Adrenal gland (tissue), 5 donors: ENCODE results near the gene TARBP2.

Source experiments
- POLR2A ChIP-seq, 2 donors: fragments of 450-650 bp; IDR thresholded peaks; one replicate each; pipeline ENCODE4 v1.6.1; 2017; ENCODE audit warnings: antibody characterized with exemption in 2 of 2, mild to moderate bottlenecking in 2 of 2, moderate library complexity in 1 of 2
- TF ChIP-seq, protein P1 (sequence below), 6 experiments: fragments of 450-650 bp in 4 of 6; fragments of 200-600 bp in 2 of 6; sonication (generic) in 1 of 6; IDR thresholded peaks; 1 replicate in 5 of 6; 2 replicates in 1 of 6; pipeline versions ENCODE4 v1.5.1 to v1.8.0; 2016 to 2021; ENCODE audit warnings: antibody characterized with exemption in 6 of 6, mild to moderate bottlenecking in 2 of 6, moderate library complexity in 1 of 6
- donor health status: DM: no; HTN: no; CAD: no.

DNA sequence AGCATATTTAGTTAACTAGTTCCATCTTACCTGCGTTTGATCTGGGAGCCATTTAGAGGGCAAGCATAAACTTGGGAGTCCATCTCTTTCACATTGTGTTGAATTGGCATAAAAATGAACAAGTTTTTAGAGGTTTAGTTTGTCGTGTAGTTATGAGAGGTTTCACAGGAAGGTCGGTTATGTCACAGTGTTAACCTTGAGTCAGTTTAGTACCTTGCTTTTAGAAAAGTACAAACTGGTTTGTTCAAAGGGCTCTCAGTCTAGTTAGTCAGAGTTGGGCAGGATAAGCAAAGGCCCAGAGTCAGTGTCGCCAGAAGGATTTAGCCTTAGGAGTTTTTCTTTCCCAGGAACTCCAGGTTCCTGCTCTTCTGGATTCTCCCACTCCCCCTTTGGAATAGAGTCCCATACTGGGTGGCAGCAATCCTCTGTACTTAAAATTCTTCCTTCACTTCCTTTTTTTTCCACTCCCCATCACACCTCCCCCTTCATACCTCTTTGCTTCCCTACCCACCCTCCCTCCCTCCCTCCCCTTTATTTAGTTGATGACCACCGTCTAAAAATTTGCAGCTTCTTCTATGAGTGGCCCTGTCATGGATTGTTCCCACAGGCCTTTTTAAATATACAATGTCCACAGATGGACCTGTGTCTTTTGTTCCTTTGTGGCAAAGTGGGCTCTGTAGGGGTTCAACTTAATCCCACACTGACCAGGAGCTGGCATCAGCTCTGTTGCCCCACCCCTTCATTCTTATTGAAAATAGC, 37.1 kb upstream of the TARBP2 start:
- TF ChIP-seq, protein P1, sequence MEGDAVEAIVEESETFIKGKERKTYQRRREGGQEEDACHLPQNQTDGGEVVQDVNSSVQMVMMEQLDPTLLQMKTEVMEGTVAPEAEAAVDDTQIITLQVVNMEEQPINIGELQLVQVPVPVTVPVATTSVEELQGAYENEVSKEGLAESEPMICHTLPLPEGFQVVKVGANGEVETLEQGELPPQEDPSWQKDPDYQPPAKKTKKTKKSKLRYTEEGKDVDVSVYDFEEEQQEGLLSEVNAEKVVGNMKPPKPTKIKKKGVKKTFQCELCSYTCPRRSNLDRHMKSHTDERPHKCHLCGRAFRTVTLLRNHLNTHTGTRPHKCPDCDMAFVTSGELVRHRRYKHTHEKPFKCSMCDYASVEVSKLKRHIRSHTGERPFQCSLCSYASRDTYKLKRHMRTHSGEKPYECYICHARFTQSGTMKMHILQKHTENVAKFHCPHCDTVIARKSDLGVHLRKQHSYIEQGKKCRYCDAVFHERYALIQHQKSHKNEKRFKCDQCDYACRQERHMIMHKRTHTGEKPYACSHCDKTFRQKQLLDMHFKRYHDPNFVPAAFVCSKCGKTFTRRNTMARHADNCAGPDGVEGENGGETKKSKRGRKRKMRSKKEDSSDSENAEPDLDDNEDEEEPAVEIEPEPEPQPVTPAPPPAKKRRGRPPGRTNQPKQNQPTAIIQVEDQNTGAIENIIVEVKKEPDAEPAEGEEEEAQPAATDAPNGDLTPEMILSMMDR (IDR thresholded peaks at IDR 0.05): no peak
- TF ChIP-seq POLR2A (IDR thresholded peaks at IDR 0.05): no peak
